Stimulated activated CD4-positive, alpha-beta T cell treated with anti-CD3 and anti-CD28 coated beads, Interleukin-15, amount 100 ng/mL, for 1 hour (primary cell): ENCODE measurements around the gene PFN1.
A peak's percentile ranks its signal among the peaks of the same experiment; 100 is the strongest.

Experiments
- DNase-seq, 2 donors: peaks; one replicate each; pipeline ENCODE4 v3.0.0-alpha.2; 2020; ENCODE audit warnings: low read depth in 1 of 2, low spot score in 1 of 2

PFN1 gene

DNA sequence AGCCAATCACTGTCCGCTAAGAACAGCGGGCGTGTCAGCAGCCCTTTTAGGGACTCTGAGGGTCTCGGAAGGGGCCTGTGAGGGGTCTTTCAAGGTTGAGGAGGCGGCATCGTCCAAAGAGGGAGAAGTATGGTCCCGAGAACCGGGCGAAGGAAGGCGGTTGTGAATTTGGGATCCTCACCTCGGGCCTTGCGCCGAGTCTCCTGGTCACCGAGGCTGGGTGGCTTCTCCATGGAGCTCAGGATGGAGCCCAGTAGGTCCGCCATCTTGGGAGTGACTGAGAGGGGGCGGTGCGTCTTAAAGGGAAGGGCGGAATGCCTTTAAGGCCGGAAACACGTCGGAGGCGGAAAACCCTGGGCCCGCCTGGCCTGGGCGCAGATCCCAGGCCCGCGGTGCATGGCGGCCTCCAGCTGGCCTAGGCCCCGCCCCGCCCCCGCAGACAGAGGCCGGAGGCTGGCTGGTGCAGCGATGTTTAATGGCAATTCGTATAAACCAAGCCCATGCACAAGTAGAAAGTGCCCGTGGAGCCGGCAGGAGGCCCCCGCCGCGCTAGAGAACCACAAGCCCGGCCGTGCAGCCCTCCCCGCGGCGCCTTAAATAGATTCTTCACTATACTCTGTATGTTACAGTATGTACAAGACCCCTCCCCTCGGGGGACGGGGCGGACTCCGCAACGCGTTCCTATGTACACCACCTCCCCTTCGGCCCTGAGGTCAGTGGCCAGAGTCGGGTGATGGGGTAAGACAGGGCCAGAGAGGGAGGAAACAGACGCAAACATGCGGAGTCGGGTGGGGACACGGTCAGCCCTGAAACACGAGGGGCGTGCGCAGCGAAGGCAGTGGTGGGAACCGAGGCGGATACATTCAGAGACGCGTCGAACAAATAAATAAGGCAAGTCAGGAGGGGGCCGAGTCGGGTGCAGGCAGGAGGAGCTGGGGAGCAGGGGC lies 19.5 kb upstream of the PFN1 start, which contains the start of gene SPAG7:
Gene SPAG7 (minus strand): TSS at position 279 of the 947 bp plus-strand sequence. CDS start 13 bp downstream, at position 266.
- peak; percentile 86 to 93 for DNase-seq

DNA sequence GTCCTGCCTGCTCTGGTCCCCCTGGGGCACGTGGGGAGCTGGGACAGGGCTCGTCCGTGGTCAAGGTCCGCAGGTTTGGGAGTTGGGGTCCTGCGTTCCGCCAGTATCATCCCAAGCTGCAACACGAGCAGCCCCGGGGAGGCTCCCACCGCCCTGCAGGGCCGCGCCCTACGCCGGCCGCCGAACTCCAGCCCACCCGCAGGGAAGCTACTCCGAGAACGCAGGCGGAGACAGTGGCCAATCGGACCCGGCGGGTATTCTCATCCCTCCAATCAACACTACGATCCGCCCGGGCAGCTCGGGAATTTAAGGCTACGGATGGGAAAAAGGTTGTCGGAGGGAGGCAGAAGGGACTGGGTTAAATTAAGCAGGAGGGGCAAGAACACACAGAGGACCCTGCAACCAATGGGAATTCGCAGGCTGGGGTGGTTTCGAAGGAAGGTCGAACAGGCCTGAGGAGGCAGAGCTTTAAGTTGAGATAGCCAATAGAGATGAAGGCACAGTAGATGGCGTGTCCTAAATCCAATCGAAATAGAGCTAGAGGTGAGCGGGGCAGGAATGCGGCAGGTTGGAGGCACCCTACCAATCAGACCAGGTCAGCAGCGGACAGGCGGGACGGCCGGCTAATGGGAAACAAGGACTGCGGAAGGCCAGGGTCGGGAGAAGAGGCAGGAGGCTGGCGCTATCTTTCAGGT lies 18.7 kb upstream of the PFN1 start:
- DNase-seq = peak; percentile 75 to 89

DNA sequence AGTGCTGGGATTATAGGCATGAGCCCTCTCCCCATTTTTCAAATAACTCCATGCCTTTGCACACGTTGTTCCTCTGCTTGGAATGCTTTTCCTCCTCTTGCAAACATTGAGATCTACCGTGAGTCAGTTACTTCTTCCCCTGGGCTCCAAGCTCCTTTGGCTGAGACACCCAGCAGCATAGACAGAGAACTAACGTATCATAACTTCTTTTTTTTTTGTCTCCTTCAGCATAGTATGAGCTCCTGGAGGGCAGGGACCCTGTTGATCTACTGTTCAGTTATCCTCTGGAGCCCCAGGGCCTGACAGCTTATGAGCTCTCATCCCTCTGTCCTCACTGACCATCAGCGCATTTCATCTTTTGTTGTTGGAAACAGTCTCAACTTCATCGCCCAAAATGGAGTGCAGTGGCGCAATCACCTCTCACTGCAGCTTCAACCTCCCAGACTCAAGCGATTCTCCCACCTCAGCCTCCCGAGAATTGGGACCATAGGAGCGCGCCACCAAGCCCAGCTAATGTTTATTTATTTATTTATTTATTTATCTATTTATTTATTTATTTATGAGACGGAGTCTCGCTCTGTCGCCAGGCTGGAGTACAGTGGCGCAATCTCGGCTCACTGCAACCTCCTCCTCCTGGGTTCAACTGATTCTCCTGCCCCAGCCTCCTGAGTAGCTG lies 17.1 kb upstream of the PFN1 start:
- DNase-seq = no peak

DNA sequence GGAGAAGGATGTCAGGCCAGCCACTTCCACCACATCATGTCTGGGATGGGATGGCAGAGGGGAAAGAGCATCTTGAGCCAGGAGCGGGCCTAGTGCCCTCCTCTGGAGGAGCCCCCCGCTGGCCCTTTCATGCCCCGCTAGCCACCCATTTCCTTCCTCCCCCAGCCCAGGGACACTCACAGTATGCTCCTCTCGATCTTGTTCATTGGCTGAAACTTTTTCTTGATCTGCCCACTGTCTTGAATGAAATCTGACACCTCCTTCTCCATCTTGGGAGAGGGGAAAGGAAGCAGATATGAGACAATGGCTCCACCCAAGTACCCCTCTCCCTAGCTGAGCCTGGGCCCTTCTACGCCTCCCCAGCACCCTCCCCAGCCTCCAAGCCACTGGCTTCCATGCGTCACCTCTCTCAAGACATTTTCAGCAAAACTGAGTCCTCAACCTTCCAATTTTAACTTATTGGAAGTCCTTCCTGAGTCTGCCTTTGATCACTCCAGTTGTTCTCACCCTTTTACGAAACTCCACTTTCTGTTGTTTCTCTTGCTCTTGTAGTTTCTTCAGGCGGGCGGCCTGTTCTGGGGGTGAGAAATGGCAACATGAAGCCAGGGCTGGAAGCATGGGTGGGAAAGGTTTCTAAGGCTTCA lies 12.1 kb upstream of the PFN1 start:
- DNase-seq = no peak

DNA sequence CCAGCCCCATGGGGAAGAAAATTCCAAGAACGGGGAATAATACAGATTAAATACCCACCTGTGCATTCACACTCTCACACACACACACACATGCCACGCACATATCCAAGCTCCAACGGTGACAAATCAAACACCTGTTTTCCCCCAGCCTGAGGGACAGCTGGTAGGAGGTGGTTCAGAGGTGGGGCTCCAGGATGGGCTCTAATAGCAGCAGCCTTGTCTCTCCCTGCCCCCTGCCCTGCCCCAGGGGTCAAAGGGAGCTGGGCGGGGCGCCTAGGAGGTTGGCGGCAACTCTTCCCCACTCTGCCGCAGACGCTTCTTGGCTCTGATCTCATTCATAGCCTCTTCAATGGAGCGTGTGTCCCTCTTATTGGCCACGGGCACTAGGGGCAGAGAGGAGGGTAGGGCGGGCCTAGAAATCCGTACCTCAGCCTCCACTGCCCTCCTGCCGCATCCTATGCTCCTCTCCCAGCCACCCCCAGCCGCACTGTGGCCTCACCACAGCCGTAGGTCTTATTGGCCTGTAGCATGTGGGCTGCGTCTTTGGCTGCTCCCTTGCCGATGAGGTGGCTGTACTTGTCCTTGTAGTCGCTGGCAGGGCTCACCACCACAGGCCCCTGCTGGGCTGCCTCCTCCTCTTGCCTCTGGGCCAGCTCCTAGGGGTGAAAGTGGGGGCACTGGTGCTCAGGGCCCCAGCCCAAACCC lies 11.1 kb upstream of the PFN1 start:
- no peak for DNase-seq

DNA sequence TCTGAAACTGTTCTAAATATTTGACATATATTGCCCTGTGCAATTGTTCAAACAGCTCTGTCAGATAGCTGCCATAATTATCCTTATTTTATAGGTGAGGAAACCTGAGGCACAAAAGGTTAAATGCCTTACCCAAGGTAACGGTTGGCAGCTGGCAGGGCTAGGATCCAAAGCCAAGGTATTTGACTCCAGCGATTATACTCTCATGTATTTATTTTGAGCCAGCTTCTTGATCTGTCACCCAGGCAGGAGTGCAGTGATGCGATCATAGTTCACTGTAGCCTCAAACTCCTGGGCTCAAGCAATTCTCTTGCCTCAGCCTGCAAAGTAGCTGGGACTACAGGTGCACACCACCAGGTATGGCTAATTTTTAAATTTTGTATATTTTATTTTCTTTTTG lies 9.8 kb upstream of the PFN1 start:
- no peak for DNase-seq

DNA sequence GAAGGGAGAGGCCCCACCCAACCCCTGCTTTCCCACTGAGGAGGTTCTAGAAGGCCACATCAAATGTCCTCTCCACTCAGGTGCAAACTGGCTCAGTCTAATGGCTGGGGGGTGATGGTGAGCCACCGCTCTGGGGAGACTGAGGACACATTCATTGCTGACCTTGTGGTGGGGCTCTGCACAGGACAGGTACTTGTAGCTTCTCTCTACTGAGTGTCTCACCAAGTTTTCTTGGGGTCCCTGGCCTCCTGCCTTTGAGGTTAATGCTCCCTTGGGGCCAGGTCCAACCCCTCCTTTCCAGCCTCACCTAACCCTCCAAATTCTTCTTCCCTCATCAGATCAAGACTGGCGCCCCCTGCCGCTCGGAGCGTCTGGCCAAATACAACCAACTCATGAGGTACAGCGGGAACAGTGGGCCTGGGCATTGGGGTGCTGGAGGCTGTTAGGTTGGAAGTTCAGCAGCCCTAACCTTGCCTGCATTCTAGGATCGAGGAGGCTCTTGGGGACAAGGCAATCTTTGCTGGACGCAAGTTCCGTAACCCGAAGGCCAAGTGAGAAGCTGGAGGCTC lies 8.2 kb upstream of the PFN1 start:
- no peak for DNase-seq

DNA sequence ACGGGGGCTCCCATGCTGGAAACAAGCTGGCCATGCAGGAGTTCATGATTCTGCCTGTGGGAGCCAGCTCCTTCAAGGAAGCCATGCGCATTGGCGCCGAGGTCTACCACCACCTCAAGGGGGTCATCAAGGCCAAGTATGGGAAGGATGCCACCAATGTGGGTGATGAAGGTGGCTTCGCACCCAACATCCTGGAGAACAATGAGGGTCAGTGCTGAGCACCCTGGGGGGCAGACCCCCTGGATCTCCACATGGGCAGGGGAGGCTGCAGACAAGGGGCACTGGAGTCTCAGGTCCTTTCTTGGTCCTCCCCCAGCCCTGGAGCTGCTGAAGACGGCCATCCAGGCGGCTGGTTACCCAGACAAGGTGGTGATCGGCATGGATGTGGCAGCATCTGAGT lies 6.8 kb upstream of the PFN1 start:
- DNase-seq = no peak

DNA sequence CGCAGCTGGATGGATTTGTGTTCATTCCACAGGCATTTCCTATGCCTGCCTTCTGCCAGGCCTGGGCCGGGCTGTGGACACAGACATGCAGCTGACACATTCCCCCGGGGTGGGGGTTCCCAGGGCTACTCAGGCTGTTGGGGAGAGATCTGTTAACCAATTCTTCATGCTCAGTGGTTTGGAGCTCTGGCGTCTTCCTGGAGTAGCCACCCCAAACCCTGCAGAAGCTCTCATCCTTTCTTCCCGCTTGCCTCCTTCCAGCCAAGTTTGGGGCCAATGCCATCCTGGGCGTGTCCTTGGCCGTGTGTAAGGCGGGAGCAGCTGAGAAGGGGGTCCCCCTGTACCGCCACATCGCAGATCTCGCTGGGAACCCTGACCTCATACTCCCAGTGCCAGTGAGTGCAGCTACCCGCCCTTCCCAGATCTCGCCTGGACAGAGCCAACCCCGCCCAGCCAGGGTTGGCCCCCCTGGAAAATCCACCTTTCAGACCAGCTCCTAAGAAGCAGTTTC lies 5.2 kb upstream of the PFN1 start:
- no peak for DNase-seq

DNA sequence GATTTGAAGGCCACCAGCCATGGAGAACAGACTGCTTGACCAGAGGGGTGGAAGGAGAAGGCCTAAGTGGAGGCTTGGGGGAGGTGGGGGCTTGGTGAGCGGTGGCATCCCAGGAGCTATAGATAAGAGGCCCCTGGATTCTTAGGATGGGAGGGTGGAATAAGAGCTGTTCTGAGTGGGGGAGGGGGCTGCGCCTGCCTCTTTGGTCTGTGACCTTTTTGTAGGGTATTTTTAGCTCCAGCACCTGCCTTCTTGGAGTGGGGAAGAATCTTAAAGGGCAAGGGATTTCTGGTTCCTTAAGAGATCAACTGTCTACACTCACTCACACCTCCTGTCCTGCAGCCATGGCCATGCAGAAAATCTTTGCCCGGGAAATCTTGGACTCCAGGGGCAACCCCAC lies 3.2 kb upstream of the PFN1 start:
- no peak for DNase-seq

DNA sequence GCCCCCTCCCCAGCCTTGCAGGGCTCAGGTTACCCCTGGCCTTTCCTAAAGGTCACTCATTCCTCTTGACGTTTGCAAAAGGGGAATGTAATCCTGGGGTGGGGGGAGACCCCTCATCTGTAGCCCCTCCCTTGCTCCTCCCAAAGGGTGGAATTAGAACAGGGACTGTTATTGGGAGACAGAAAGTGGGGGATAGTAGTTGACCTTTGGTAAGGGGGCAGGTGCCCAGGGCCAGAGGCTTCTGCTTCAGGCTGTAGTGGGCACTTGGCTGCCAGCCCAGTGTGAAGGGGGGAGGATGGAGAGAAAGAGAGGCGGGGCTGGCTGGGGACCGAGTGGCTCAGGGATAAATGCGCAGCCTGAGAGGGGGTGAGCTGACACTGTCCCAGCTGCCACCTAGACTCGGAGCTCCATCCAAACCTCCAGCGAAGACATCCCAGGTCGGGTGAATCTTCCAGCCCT lies 2.4 kb upstream of the PFN1 start, which contains the start of gene ENO3:
Gene ENO3 (plus strand): TSS at position 374 of the 459 bp plus-strand sequence. CDS start 711 bp downstream, outside the sequence.
- no peak for DNase-seq

DNA sequence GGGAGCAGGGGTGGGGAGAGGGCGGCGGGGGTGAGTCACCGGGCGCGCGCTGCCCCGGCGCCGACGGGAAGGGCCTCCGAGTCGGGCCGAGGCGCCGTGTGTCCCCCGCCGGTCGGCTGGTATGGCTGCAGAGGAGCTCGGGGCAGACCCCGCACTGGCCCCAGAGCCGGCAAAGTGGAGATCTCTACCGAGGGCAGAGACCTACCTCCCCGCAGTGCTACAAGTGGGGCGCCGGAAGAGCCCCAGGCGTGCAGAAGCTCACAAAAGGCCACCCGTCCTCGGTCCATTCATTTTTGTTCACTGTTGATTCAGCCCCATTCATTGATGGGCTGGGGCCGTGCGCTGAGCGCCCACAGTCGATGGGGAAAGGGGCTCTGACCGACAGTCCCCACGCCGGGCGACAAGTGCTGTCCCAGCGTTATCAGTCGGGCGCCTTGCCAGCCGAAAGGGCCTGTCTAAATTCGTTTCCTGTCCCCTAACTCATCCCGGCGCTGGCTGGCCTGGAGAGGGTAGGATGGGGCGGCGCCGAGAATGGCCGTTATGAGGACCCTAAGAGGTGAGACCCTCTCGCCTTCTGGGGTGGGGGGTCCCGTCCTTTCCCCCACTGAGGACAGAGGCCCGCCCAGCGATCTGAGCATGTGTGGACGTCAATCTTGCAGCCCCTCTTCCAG lies 1.9 kb upstream of the PFN1 start:
- DNase-seq = peak in 1 of 2 donors; percentile 58

DNA sequence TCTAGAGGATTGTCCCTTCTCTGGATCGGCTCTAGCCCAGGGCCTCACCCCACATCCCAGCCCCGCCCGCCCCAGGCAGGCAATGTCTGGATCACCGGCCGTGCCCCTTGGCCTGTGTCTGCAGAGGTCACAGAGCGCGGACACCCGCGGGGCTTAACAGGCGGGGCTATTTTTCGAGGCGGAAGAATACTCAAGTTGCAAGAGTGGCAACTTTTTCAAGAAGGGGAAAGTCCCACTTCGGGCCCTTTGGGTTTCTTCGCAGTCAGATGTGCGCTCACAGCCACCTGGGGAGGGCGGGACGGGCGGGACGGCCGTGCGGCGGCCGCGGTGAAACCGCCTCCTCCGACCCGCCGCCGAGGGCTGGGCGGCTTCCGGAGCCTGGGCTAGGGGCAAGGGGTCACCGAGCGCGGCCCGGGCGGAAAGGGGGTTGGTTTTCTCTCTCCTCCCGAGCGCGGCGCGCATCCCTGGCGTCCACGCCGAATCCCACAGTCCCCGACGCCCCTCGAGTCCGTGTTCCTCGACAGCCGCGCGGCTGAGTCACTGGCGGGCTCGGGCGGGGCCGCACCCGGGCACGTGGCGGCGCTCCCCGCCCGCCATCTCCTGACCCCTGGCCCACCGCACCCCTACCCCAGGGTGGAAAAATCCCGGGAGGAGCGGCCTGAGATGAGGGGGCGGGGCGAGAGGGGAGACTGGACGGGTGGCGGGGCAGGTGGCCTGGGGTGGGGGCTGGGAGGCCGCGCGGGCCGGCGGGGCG lies 1.2 kb upstream of the PFN1 start:
- DNase-seq = peak; percentile 57 to 61

DNA sequence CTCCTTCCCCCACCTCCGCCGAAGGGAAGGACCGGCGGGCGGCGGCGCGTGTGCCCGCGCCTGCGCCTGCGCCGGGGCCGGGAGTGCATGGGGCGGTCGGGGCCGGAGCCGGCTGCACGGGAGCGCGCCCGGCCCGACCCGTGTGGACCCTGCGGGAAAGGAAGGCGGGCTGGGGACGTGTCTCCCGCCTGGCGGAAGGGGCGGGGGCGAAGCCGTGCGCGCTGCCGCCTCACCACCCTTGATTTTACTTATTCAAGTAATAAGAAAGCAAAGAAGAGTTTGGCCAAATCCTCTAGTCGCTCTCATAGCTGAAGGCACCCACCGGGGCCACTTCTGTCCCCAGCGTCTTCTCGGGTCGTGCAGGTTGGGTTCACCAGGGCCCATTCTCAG lies 596 bp upstream of the PFN1 start:
- DNase-seq = peak; percentile 47 to 59

DNA sequence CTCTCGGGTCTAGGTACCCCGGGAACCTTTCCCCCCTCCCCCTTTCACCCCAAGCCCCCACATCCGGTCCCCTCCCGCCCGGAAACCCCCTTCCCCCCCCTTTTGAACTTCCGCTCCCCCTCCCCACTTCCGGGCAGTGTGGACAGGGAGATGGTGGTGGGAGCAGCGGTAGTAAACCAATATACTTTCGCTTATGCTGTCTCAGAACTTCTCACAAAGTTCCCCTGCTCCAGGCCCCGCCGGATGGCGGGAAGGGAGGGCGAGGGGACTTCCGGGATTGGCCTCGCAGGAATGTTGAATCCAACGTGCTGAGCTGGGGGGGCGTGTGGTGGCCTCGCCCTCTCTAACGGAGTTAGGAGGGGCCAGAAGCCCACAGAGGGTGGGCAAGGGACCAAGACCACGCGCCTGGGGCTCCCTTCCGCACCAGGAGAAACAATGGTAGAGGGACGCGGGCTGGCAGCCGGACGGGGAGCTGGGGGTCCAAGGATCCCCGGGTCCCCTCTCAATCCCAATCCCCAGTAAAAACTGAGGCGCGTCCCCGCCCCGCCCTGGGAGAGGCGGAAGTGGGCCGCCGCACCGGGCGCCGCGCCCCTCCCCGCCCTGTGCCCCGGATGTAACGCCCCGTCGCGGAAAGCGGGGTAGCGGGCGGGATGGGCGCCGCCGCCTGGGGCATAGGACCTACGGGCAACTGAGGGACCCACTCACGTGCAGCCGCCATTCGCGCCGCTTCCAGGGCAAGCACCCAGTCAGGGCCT lies 742 bp downstream of the PFN1 start:
- peak; percentile 55 to 59 for DNase-seq

DNA sequence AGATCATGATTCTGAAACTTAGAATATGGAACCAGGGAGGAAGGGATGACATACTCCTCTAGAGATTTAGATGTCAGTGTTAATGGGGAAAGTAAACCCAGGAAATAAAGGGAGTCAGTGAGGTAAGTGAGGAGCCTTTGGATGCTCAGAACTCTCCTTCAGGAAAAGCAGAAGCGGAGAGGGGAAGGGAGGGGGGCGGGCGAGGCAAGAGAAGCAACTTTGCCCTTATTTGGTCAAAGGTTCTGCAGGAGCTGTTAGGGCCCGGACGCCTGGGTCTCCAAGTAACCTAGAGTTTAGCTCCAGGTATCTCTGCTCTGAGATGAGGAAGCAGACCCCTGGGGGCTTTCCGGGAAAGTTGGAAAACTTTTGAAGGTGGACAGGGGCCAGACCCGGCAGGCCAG lies 1.3 kb downstream of the PFN1 start:
- no peak for DNase-seq

DNA sequence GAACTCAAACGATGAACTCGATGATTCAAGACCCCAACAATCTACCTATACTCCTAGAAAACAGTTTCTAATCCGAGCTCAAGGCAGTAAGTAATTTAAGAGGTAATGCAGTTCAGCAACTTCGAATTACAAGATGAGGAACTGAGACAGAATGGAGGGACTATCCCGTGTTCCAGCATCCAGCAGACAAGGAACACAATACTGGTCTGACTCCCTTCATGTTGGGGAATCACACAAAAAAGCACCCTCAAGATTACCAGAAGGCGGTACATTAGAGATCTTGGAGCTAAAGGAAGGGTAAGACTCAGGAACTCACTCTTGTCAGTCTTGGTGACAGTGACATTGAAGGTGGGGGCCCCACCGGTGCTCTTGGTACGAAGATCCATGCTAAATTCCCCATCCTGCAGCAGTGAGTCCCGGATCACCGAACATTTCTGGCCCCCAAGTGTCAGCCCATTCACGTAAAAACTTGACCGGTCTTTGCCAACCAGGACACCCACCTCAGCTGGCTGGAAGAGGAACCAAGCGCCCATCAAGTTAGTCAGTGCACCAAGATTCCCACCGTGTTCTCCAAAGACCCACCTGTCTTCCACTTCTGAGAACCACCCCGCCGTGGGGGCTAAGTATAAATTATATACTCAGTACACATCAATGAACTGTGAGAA lies 1.9 kb downstream of the PFN1 start:
- no peak for DNase-seq
